Fibroblast of lung (primary cell): ENCODE results near the gene NAA35. TPM values are rescaled to one million over a fixed set of nuclear protein-coding genes. Genes with fewer than 3 reads are reported as not detected.

Source experiments
- DNase-seq, 2 donors: peaks; one replicate each; pipeline versions ENCODE4 v3.0.0 to v3.0.0-alpha.2; 2010; ENCODE audit warnings: low read depth in 2 of 2
- H2AFZ ChIP-seq: 2 replicates; pipeline ENCODE4 v1.5.1; 2012; ENCODE audit warnings: low read length, control low read depth, inconsistent platforms
- H3K27ac ChIP-seq: 2 replicates; pipeline ENCODE4 v1.5.1; 2011; ENCODE audit warnings: low read length, control low read depth; ENCODE audit not compliant: insufficient read depth
- H3K27me3 ChIP-seq: 2 replicates; pipeline ENCODE4 v1.5.1; 2011; ENCODE audit warnings: mild to moderate bottlenecking, low read length; ENCODE audit not compliant: control insufficient read depth, insufficient read depth
- H3K36me3 ChIP-seq: 2 replicates; pipeline ENCODE4 v1.5.1; 2011; ENCODE audit warnings: low read length; ENCODE audit not compliant: control insufficient read depth, insufficient read depth
- H3K4me1 ChIP-seq: 2 replicates; pipeline ENCODE4 v1.5.1; 2011; ENCODE audit warnings: low read length; ENCODE audit not compliant: control insufficient read depth, insufficient read depth; ENCODE audit errors: extremely low read depth
- H3K4me2 ChIP-seq: 2 replicates; pipeline ENCODE4 v1.5.1; 2011; ENCODE audit warnings: low read length, control low read depth; ENCODE audit not compliant: insufficient read depth; ENCODE audit errors: extremely low read depth
- H3K4me3 ChIP-seq, 4 experiments: fragments of 200-600 bp in 1 of 4; sonication (generic) in 1 of 4; replicated peaks in 1 of 4; 2 replicates each; pipeline ENCODE4 v1.5.1; 2011 to 2016; ENCODE audit warnings: low read length in 4 of 4, low read depth in 3 of 4, mild to moderate bottlenecking in 3 of 4, control low read depth in 2 of 4, inconsistent platforms in 1 of 4, mixed read lengths in 1 of 4; ENCODE audit not compliant: insufficient read depth in 1 of 4; ENCODE audit errors: control extremely low read depth in 1 of 4
- H3K79me2 ChIP-seq: 2 replicates; pipeline ENCODE4 v1.5.1; 2012; ENCODE audit warnings: mild to moderate bottlenecking, low read length, inconsistent platforms; ENCODE audit not compliant: control insufficient read depth, insufficient read depth
- H3K9ac ChIP-seq: 2 replicates; pipeline ENCODE4 v1.5.1; 2011; ENCODE audit warnings: mild to moderate bottlenecking, low read length, control low read depth; ENCODE audit not compliant: insufficient read depth
- H3K9me3 ChIP-seq: 2 replicates; pipeline ENCODE4 v1.5.1; 2012; ENCODE audit warnings: low read depth, low read length; ENCODE audit not compliant: control insufficient read depth, insufficient read depth
- H4K20me1 ChIP-seq: 2 replicates; pipeline ENCODE4 v1.5.1; 2011; ENCODE audit warnings: low read length; ENCODE audit not compliant: control insufficient read depth, insufficient read depth; ENCODE audit errors: extremely low read depth
- EZH2 ChIP-seq: IDR thresholded peaks from 2 replicates; pipeline ENCODE4 v1.5.1; 2012; ENCODE audit warnings: low read length, control low read depth, mild to moderate bottlenecking; ENCODE audit errors: missing control alignments
- polyA plus RNA-seq, 2 donors: library from polyadenylated mRNA; depleted of rRNA in 1 of 2; stranded (reverse) in 1 of 2; unstranded in 1 of 2; fragments of >200 nt; gene quantifications; 2 replicates each; pipeline ENCODE4 v1.2.1, GENCODE V29; 2011 to 2012; ENCODE audit warnings: missing spikeins in 1 of 2
- total RNA-seq: library from RNA; depleted of rRNA; stranded (reverse); fragments of >200 nt; gene quantifications from 2 replicates; pipeline ENCODE4 v1.2.1, GENCODE V29; 2014
- TF ChIP-seq, protein P1 (sequence below), 2 donors: IDR thresholded peaks in 1 of 2; conservative IDR thresholded peaks in 1 of 2; 1 replicate in 1 of 2; 2 replicates in 1 of 2; pipeline ENCODE4 v1.5.1; 2011 to 2012; ENCODE audit warnings: low read length in 2 of 2, control low read depth in 1 of 2, inconsistent platforms in 1 of 2, low read depth in 1 of 2, mild to moderate bottlenecking in 1 of 2

Gene NAA35
- total and polyA plus RNA-seq, 2 donors (not counting 1 experiment from before 2014, with no cell fraction given): 20.5 to 23.5 TPM

- TF ChIP-seq, protein P1, sequence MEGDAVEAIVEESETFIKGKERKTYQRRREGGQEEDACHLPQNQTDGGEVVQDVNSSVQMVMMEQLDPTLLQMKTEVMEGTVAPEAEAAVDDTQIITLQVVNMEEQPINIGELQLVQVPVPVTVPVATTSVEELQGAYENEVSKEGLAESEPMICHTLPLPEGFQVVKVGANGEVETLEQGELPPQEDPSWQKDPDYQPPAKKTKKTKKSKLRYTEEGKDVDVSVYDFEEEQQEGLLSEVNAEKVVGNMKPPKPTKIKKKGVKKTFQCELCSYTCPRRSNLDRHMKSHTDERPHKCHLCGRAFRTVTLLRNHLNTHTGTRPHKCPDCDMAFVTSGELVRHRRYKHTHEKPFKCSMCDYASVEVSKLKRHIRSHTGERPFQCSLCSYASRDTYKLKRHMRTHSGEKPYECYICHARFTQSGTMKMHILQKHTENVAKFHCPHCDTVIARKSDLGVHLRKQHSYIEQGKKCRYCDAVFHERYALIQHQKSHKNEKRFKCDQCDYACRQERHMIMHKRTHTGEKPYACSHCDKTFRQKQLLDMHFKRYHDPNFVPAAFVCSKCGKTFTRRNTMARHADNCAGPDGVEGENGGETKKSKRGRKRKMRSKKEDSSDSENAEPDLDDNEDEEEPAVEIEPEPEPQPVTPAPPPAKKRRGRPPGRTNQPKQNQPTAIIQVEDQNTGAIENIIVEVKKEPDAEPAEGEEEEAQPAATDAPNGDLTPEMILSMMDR (conservative IDR thresholded peaks at IDR 0.05 in 1 of 2, IDR thresholded peaks at IDR 0.05 in 1 of 2; ENCODE audit: low read depth in 1 of 2, low read length in 2 of 2): no peak
- no peak for TF ChIP-seq EZH2
- peak overlapping the region; percentile 62 for H3K4me2 ChIP-seq
- H3K36me3 ChIP-seq: peaks cover 2% of the 10 kb centered on the region
- peaks cover 4% of the 10 kb centered on the region for H3K4me1 ChIP-seq
- H3K79me2 ChIP-seq: peaks cover 39% of the 10 kb centered on the region
- peak overlapping the region; percentile 72 for H3K27ac ChIP-seq
- H3K27me3 ChIP-seq: no peaks in the 10 kb centered on the region
- no peaks in the 10 kb centered on the region for H4K20me1 ChIP-seq
- no peak for DNase-seq
- peak overlapping the region; percentile 65 to 97 (median 94) for H3K4me3 ChIP-seq
- H3K9me3 ChIP-seq: no peaks in the 10 kb centered on the region
- peak overlapping the region; percentile 90 for H2AFZ ChIP-seq
- H3K9ac ChIP-seq: no peak overlapping the region
These were observed 593 bp upstream of the NAA35 start for GRCh38 chr9:85940275-85940831.

DNA sequence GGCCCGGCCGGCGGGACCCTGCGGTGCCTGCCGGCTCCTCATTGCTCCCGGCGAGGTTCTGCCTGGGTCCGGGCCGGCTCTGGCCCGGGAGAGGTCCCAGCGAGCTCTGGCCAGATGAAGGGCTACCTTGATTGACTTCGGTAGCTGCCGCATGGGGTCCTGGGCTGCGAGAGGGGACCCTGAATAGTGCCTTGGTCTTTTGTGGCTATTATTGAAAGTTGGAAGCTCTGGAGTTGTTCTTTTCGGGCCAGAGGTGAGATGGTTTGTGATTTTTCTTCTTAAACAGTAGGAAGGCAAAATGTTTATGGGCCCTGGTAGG, 635 bp downstream of the NAA35 start:
- peaks cover 4% of the 10 kb centered on the region for H3K4me1 ChIP-seq
- H4K20me1 ChIP-seq: no peaks in the 10 kb centered on the region
- no peaks in the 10 kb centered on the region for H3K27me3 ChIP-seq
- H3K27ac ChIP-seq: peak overlapping the region; percentile 84
- peak overlapping the region; percentile 76 for H3K4me2 ChIP-seq
- H3K4me3 ChIP-seq: peak overlapping the region; percentile 85 to 94 (median 94)
- DNase-seq: no peak
- H3K9me3 ChIP-seq: no peaks in the 10 kb centered on the region
- H2AFZ ChIP-seq: peak overlapping the region; percentile 90
- TF ChIP-seq, protein P1 (conservative IDR thresholded peaks at IDR 0.05 in 1 of 2, IDR thresholded peaks at IDR 0.05 in 1 of 2; ENCODE audit: low read depth in 1 of 2, low read length in 2 of 2): no peak
- TF ChIP-seq EZH2: no peak
- peak overlapping the region; percentile 97 for H3K9ac ChIP-seq
- peaks cover 46% of the 10 kb centered on the region for H3K79me2 ChIP-seq
- peaks cover 2% of the 10 kb centered on the region for H3K36me3 ChIP-seq

DNA sequence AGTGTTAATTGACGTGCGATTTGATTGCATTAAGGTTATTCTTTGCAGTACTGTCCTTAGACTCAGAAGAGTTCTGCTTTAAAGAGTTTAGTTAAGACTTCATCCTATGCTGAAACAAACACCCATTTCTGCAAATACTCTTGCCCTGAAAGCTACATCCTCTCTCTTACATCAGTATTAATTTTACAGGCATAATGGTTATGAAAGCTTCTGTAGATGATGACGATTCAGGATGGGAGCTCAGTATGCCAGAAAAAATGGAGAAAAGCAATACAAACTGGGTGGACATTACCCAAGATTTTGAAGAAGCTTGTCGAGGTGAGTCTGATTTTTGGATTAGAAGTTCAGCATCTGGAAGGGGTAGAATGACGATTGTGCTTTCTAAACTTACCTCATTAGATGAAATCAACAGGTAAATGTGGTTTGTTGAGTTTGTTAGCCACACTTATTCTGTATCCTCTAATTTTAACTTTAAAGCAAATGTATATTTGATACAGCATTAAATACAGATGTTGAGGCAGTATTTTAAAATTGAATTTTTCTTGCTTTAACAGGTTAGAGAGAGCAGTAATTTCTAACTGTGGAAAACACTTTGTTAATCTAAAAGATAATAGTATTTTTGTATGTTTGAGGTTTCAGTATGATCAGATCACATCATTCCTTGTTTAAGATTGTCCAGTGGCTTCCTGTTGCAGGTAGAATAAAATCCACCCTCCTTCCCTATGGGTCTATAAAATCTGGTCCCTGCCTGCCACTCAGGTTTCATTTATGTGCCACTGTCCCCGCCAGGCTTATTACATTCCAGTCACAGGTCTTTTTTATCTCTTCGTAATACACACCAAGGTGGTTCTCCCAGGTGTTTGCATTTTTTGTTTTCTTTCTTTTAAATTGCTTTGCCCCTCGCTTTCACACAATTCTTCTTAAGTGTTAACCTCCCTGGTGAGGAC, 1.3 kb downstream of the NAA35 start:
- Histone ChIP-seq H3K4me3 (peak overlapping the region; percentile 85 to 94 (median 94)), H4K20me1 (no peaks in the 10 kb centered on the region), H3K4me2 (peak overlapping the region; percentile 76), H3K79me2 (peaks cover 51% of the 10 kb centered on the region), H3K27ac (peak overlapping the region; percentile 84), H3K36me3 (peaks cover 2% of the 10 kb centered on the region), H3K9me3 (no peaks in the 10 kb centered on the region), H2AFZ (peak overlapping the region; percentile 90), H3K4me1 (peaks cover 4% of the 10 kb centered on the region), H3K9ac (peak overlapping the region; percentile 97), H3K27me3 (no peaks in the 10 kb centered on the region)
- DNase-seq: peak; percentile 0 to 11
- TF ChIP-seq, protein P1 (conservative IDR thresholded peaks at IDR 0.05 in 1 of 2, IDR thresholded peaks at IDR 0.05 in 1 of 2; ENCODE audit: low read depth in 1 of 2, low read length in 2 of 2): no peak
- TF ChIP-seq EZH2: no peak
